GM06990 (cell line): Measurements from ENCODE around the gene CD96.

ENCODE experiments used
- DNase-seq: peaks from one replicate; pipeline ENCODE4 v3.0.0-alpha.2; 2011; ENCODE audit not compliant: insufficient read length; ENCODE audit errors: extremely low read depth
- H3K27me3 ChIP-seq: replicated peaks from 2 replicates; pipeline ENCODE4 v1.6.0; 2011; ENCODE audit warnings: low read length; ENCODE audit not compliant: control insufficient read depth, insufficient read depth
- H3K36me3 ChIP-seq: 2 replicates; pipeline ENCODE4 v1.5.1; 2011; ENCODE audit warnings: low read length; ENCODE audit not compliant: control insufficient read depth, insufficient read depth
- H3K4me3 ChIP-seq: replicated peaks from 2 replicates; pipeline ENCODE4 v1.5.1; 2011; ENCODE audit warnings: low read depth, mild to moderate bottlenecking, control low read depth, low read length
- CTCF ChIP-seq: IDR thresholded peaks from 2 replicates; pipeline ENCODE4 v1.5.1; 2011; ENCODE audit warnings: low read length, control low read depth, mild to moderate bottlenecking, inconsistent platforms; ENCODE audit not compliant: insufficient read depth, poor library complexity, severe bottlenecking

Gene CD96

DNA sequence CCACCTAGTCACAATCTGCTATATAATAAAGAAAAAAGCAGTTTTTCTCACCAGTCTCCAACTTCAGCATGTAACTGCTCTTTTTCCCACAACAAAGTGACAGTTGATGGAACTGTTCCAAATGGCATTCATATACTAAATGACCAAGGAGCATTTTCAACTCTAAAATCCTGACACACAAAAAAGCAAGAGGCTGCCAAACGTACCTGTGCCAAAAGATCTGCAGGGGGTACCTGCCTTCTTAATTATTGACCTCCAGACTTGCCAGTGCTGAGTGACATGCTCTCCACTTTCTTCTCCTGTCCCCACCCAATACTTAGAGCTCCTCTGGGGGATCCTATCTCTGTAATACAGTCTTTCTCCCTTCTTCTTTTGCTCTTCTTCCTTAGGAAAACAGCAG lies 35.1 kb downstream of the CD96 start:
- Histone ChIP-seq H3K4me3 (no peak overlapping the region), H3K27me3 (no peaks in the 10 kb centered on the region), H3K36me3 (no peaks in the 10 kb centered on the region)
- TF ChIP-seq CTCF: no peak
- no peak for DNase-seq

- Histone ChIP-seq H3K36me3 (no peaks in the 10 kb centered on the region), H3K27me3 (no peaks in the 10 kb centered on the region), H3K4me3 (no peak overlapping the region)
- DNase-seq: peak; percentile 15
- TF ChIP-seq CTCF: peak; percentile 61
Measured at GRCh38 chr3:111577798-111578685, 36.0 kb downstream of the CD96 start.

GRCh38 chr3:111578867-111579266 lies 36.9 kb downstream of the CD96 start:
- no peaks in the 10 kb centered on the region for H3K36me3 ChIP-seq
- no peak for TF ChIP-seq CTCF

DNA sequence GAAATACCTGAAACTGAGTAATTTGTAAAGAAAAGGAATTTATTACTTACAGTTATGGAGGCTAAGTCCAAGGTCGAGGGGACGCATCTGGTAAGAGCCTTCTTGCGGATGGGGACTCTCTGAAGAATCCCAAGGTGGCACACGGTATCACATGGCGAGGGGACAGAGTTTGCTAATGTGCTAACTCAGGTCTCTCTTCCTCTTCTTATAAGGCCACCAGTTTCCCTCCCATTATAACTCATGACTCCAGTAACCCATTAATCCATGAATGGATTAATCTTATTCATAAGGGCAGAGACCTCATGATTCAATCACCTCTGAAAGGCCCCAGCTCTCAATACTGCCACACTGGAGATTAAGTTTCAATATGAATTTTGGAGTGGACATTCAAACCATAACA lies 37.5 kb downstream of the CD96 start:
- Histone ChIP-seq H3K4me3 (no peak overlapping the region), H3K27me3 (no peaks in the 10 kb centered on the region), H3K36me3 (no peaks in the 10 kb centered on the region)
- TF ChIP-seq CTCF: no peak
- no peak for DNase-seq

More at GRCh38 chr3:111578867-111579266, 36.9 kb downstream of the CD96 start:
- no peak for DNase-seq
- Histone ChIP-seq H3K27me3 (no peaks in the 10 kb centered on the region), H3K4me3 (no peak overlapping the region)

GRCh38 chr3:111581403-111582119 lies 39.6 kb downstream of the CD96 start:
- H3K36me3 ChIP-seq: no peaks in the 10 kb centered on the region
- DNase-seq: no peak
- no peak for TF ChIP-seq CTCF
- no peak overlapping the region for H3K4me3 ChIP-seq
- H3K27me3 ChIP-seq: no peaks in the 10 kb centered on the region
